Prostate gland (tissue), 2 donors: Measurements from ENCODE around the gene CEP78. TPM values are rescaled to one million over a fixed set of nuclear protein-coding genes. Genes with fewer than 3 reads are reported as not detected.

Source experiments
- DNase-seq: peaks from one replicate; pipeline ENCODE4 v3.0.0-alpha.2; 2019; ENCODE audit warnings: low spot score
- H3K27ac ChIP-seq, 2 donors: fragments of 200-600 bp; sonication (generic); 2 replicates each; pipeline ENCODE4 v1.5.1; 2017 to 2019
- H3K27me3 ChIP-seq: fragments of 200-600 bp; sonication (generic); replicated peaks from 2 replicates; pipeline ENCODE4 v1.5.1; 2019; ENCODE audit not compliant: insufficient read depth
- H3K36me3 ChIP-seq, 2 donors: fragments of 200-600 bp; sonication (generic); 1 replicate in 1 of 2; 2 replicates in 1 of 2; pipeline versions ENCODE4 v1.5.1 to v1.8.1; 2017 to 2019
- H3K4me1 ChIP-seq: fragments of 200-600 bp; sonication (generic); replicated peaks from 2 replicates; pipeline ENCODE4 v1.5.1; 2019
- H3K4me3 ChIP-seq, 2 donors: fragments of 200-600 bp; sonication (generic); 2 replicates each; pipeline ENCODE4 v1.5.1; 2017 to 2019
- H3K9me3 ChIP-seq: fragments of 200-600 bp; sonication (generic); 2 replicates; pipeline ENCODE4 v1.5.1; 2017
- CTCF ChIP-seq, 4 experiments: fragments of 200-600 bp in 2 of 4; fragments of 450-650 bp in 2 of 4; sonication (generic) in 2 of 4; IDR thresholded peaks; 1 replicate in 3 of 4; 2 replicates in 1 of 4; pipeline ENCODE4 v1.5.1; 2016 to 2019; ENCODE audit warnings: antibody characterized with exemption in 4 of 4, mild to moderate bottlenecking in 2 of 4, moderate library complexity in 2 of 4
- POLR2A ChIP-seq: fragments of 450-650 bp; IDR thresholded peaks from one replicate; pipeline ENCODE4 v1.6.1; 2016; ENCODE audit warnings: antibody characterized with exemption, mild to moderate bottlenecking
- POLR2AphosphoS5 ChIP-seq: sonication (generic); formaldehyde crosslinking; IDR thresholded peaks from one replicate; pipeline ENCODE4 v1.6.1; 2017; ENCODE audit warnings: antibody characterized with exemption
- WGBS: methylation state at CpG from one replicate; pipeline ENCODE4 v1.1.5; 2018; 5-methylcytosine and 5-hydroxymethylcytosine counted together
- intact Hi-C: fragments of 100-400 bp; cut with DNase I; formaldehyde crosslinking; loops from one replicate; pipeline ENCODE4 v1.14.2; 2022
- total RNA-seq, 2 donors: library from RNA; depleted of rRNA; stranded (reverse); fragments of >200 nt; gene quantifications; one replicate each; pipeline ENCODE4 v1.1.0, GENCODE V29; 2016

CEP78 gene
- 10 to 100 TPM; 12.0 to 16.5 TPM for total RNA-seq

GRCh38 chr9:78235762-78236550 is at the start of gene CEP78:
TSS of gene CEP78 (plus strand) at chr9:78236075. CDS start at chr9:78236351, 276 bp downstream.
- Histone ChIP-seq H3K4me1 (no peaks in the 10 kb centered on the region), H3K4me3 (peak within 1 kb of the TSS; percentile 70), H3K27ac (peak within 1 kb of the TSS; percentile 73 to 79), H3K27me3 (no peaks in the 10 kb centered on the region), H3K9me3 (no peaks in the 10 kb centered on the region), H3K36me3 (no peaks in the 10 kb centered on the region)
- intact Hi-C loops: no loop called here
- peak; percentile 91 for DNase-seq
- under 1% methylated on average over 62 of the region's 87 CpGs for WGBS
- peak; percentile 80 for TF ChIP-seq POLR2A
- no peak for TF ChIP-seq CTCF (IDR thresholded peaks at IDR 0.05)
- TF ChIP-seq POLR2AphosphoS5: peak; percentile 85

GRCh38 chr9:78187763-78188484 is 48.0 kb upstream of the CEP78 start:
- no peak overlapping the region for H3K4me3 ChIP-seq
- no peaks in the 10 kb centered on the region for H3K27me3 ChIP-seq
- no peak for DNase-seq
- H3K27ac ChIP-seq: no peak overlapping the region
- H3K36me3 ChIP-seq: no peaks in the 10 kb centered on the region
- H3K9me3 ChIP-seq: no peaks in the 10 kb centered on the region
- no peaks in the 10 kb centered on the region for H3K4me1 ChIP-seq
- TF ChIP-seq POLR2AphosphoS5 (no peak), POLR2A (no peak), CTCF (IDR thresholded peaks at IDR 0.05) (no peak)
- 68% methylated on average over 5 of the region's 5 CpGs for WGBS
- intact Hi-C loops: no loop called here

- 49% methylated on average over 1 of the region's 1 CpG for WGBS
- H3K27ac ChIP-seq: no peak overlapping the region
- intact Hi-C loops: no loop called here
- TF ChIP-seq POLR2AphosphoS5: no peak
- no peak for TF ChIP-seq POLR2A
- no peak for TF ChIP-seq CTCF (IDR thresholded peaks at IDR 0.05)
- H3K4me1 ChIP-seq: no peaks in the 10 kb centered on the region
- H3K27me3 ChIP-seq: no peaks in the 10 kb centered on the region
- DNase-seq: no peak
- no peaks in the 10 kb centered on the region for H3K36me3 ChIP-seq
- H3K9me3 ChIP-seq: no peaks in the 10 kb centered on the region
- H3K4me3 ChIP-seq: no peak overlapping the region
Observed at GRCh38 chr9:78188594-78188993, 47.3 kb upstream of the CEP78 start.

GRCh38 chr9:78189001-78189400 is 46.9 kb upstream of the CEP78 start:
- no peak overlapping the region for H3K4me3 ChIP-seq
- DNase-seq: no peak
- no peaks in the 10 kb centered on the region for H3K9me3 ChIP-seq
- no peaks in the 10 kb centered on the region for H3K27me3 ChIP-seq
- intact Hi-C loops: no loop called here
- no peak overlapping the region for H3K27ac ChIP-seq
- no peaks in the 10 kb centered on the region for H3K4me1 ChIP-seq
- no peaks in the 10 kb centered on the region for H3K36me3 ChIP-seq
- no peak for TF ChIP-seq POLR2AphosphoS5
- no peak for TF ChIP-seq POLR2A
- TF ChIP-seq CTCF (IDR thresholded peaks at IDR 0.05): no peak
- WGBS: 83% methylated on average over 5 of the region's 5 CpGs
